Mucosa of gallbladder (tissue), 1 donor: ENCODE results near the gene KRT77. TPM values are rescaled to one million over a fixed set of nuclear protein-coding genes. Genes with fewer than 3 reads are reported as not detected.

ENCODE experiments used
- DNase-seq: peaks from one replicate; pipeline ENCODE4 v3.0.0-alpha.2; 2020; ENCODE audit warnings: low spot score
- total RNA-seq: library from RNA; stranded (reverse); gene quantifications from one replicate; pipeline ENCODE4 v1.2.1, GENCODE V29; 2021
- donor health status: DM: no; HTN: no; CAD: no.

KRT77 gene
- total RNA-seq, 1 donor from 2014 or later: not detected

- DNase-seq: no peak
Measured at GRCh38 chr12:52692254-52692653, 11.1 kb downstream of the KRT77 start.

GRCh38 chr12:52691841-52692150, 11.5 kb downstream of the KRT77 start:
- DNase-seq: no peak

GRCh38 chr12:52691076-52691840, 12.1 kb downstream of the KRT77 start:
- DNase-seq: no peak

- DNase-seq: no peak
Measured at GRCh38 chr12:52690351-52691075, 12.8 kb downstream of the KRT77 start.

GRCh38 chr12:52689936-52690335, 13.4 kb downstream of the KRT77 start:
- no peak for DNase-seq

- DNase-seq: no peak
Measured at GRCh38 chr12:52689239-52689638, 14.1 kb downstream of the KRT77 start.

GRCh38 chr12:52688481-52688880, 14.8 kb downstream of the KRT77 start:
- no peak for DNase-seq

GRCh38 chr12:52687497-52688385, 15.6 kb downstream of the KRT77 start:
- peak; percentile 24 for DNase-seq

GRCh38 chr12:52686756-52687487, 16.4 kb downstream of the KRT77 start:
- no peak for DNase-seq

- no peak for DNase-seq
Measured at GRCh38 chr12:52686063-52686462, 17.3 kb downstream of the KRT77 start.

- DNase-seq: no peak
Measured at GRCh38 chr12:52685406-52685890, 17.9 kb downstream of the KRT77 start.

- no peak for DNase-seq
Measured at GRCh38 chr12:52684431-52684830, 18.9 kb downstream of the KRT77 start.

GRCh38 chr12:52683575-52684300, 19.6 kb downstream of the KRT77 start:
- no peak for DNase-seq

GRCh38 chr12:52682938-52683574, 20.3 kb downstream of the KRT77 start:
- no peak for DNase-seq

- no peak for DNase-seq
Measured at GRCh38 chr12:52682381-52682660, 21.0 kb downstream of the KRT77 start.

- no peak for DNase-seq
Measured at GRCh38 chr12:52681526-52682380, 21.6 kb downstream of the KRT77 start.

GRCh38 chr12:52680363-52680762, 23.0 kb downstream of the KRT77 start, which contains the start of gene KRT1:
Gene KRT1 (minus strand): TSS chr12:52680407. CDS start chr12:52680348, 59 bp downstream.
- DNase-seq: no peak

- DNase-seq: no peak
Measured at GRCh38 chr12:52679875-52680274, 23.4 kb downstream of the KRT77 start.

GRCh38 chr12:52677671-52678070, 25.7 kb downstream of the KRT77 start:
- no peak for DNase-seq

- DNase-seq: no peak
Measured at GRCh38 chr12:52677126-52677525, 26.2 kb downstream of the KRT77 start.
